HG03354 (cell line): ENCODE data around the gene XXYLT1.
"Not testable (repeated sequence)": the region's sequence is repeated elsewhere in the genome, so short reads cannot be mapped to it uniquely, and the experiment has no call there.

ENCODE experiments used
- ATAC-seq: cut with Tn5 transposase; IDR thresholded peaks from one replicate; pipeline ENCODE4 v1.9.1; 2021; ENCODE audit warnings: mild to moderate bottlenecking; ENCODE audit not compliant: unreplicated experiment, poor library complexity, severe bottlenecking

XXYLT1 gene

DNA sequence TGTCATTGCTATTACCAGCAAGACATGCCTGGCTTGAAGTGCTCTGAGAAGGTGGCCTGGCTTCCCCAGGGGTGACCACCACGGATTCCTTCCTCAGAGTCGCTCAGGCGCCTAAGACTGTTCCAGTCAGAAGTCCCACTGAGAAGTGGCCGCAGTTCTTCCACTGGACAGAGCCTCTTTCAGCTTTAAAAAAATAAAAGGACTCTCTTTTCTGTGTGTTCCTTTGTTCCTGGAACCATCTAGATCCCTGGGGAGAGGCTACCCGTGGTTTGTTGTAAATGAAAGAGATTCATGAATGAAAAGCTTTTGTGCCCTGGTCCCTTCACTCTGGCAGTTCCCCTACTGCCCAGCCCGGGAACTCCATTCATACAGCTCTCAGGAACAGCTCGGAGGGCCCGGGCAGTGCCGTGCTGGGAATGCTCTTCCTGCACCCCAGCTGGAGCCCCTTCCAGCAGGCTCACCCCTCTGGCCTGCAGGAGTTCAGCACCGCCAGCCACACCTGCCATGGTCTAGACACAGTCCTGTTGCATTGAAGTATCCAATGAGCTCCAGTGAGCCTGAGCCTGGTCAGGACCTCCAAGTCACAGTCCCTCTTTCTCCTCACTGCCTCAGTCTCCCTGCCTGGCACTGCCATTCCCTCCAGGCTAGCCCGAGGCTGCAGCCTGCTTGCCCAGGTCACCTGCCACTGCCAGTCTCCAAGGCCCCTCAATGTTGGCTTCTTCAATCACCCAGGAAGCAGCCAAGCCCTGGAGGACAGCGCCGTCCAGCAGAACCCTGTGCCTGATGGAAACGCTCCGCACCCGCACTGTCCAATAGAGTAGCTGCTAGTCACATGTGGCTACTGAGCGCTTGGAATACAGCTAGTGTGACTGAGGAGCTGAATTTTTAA lies 75.4 kb downstream of the XXYLT1 start:
- no peak for ATAC-seq

- no peak for ATAC-seq
These were observed 76.3 kb downstream of the XXYLT1 start for GRCh38 chr3:195194559-195195206.

DNA sequence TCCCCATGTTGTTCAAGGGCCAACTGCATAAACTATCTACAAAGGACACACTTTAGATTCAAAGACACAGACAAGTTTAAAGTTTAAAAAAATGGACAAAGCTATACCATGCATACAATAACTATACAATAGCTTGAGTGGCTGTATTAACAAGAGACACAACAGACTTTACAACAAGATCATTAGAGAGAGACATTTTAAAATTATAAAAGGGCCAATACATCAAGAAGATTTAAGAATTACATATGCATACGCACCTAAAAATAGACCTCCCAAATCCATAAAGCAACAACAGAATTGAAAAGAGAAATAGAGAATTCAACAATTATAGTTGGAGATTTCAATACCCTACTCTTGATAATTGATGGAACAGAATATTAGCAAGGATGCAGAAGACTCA lies 79.4 kb downstream of the XXYLT1 start:
- no peak for ATAC-seq

- no peak for ATAC-seq
These were observed 81.1 kb downstream of the XXYLT1 start for GRCh38 chr3:195189821-195190220.

- ATAC-seq, result no peak
These were observed 82.5 kb downstream of the XXYLT1 start for GRCh38 chr3:195188426-195188927.

DNA sequence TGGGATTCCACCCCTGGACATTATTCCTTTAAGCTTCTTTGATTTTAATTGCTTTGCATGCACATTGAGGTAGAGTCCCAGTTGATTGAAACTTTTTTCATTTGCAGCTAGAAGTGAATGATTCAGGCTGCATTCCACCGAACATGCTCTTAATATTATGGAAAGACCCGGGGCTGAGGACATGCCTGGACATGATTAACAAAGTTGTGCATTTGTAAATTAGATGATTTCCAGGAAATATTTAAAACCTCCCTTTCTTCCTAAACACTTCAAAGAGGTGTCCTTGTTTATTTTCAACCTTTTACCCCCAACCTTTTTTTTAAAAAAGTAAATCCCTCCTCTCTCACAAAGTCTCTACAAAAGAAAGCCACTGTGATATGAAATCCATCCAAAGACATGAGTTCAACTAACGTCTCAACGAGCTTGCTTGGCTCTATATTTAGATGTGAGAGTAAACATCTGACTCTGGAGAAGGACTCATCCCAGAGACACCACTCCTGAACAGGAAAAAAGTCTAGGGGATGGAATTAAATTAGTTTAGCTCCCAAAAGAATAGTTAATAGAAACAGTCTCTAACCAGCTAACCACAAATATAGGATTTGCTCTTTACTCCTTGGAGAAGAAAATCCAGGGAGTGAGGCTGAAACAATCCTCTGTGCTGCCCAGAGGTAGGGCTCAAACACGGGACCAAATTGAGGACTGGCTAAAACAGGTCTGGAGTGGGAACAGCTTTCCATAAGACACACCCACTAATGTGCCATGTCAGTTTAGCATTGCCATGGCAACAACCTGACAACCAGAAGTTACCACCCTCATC lies 83.1 kb downstream of the XXYLT1 start:
- ATAC-seq, result no peak

DNA sequence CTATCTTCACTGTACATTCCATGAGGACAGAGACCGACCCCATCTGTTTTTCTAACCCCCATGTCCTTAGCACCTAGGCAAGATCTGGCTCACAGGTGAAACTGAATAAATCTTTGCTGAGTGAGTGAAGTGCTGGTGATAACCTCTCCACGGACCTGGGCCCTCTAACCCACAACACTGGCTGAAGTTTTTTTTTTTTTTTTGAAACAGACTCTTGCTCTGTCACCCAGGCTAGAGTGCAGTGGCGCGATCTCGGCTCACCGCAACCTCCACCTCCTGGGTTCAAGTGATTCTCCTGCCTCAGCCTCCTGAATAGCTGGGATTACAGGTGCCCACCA lies 84.3 kb downstream of the XXYLT1 start:
- not testable (repeated sequence) for ATAC-seq

DNA sequence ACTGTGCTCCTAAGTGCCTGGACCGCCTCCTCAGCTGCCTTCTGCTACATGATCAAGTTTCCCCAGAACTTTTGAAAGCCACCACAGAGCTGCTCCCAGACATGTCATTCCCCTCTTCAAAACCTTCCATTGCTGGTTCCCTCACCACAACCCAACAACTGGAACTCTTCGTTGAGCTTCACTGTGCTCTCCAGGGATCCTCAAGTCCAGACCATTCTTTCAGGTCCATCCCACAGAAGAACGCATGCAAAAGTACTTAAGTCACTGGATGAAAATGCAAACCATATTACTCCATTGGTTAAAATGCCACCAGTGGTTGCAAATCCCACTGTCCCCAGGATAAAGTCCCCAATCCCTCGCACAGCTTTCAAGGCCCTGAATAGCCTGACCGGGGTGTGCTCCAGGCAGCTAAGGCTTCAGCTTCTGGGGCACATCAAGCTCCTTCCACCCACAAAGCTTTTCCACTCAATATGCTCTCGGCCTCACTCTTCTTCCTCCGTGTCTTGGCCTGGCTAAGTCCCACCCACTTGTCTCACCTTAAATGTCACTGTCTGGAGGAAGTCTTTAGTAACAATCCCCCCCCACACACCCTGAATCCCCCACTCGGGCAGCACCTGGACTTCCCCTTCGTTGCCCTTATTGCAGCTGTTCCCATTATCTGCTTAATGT lies 84.8 kb downstream of the XXYLT1 start:
- no peak for ATAC-seq

DNA sequence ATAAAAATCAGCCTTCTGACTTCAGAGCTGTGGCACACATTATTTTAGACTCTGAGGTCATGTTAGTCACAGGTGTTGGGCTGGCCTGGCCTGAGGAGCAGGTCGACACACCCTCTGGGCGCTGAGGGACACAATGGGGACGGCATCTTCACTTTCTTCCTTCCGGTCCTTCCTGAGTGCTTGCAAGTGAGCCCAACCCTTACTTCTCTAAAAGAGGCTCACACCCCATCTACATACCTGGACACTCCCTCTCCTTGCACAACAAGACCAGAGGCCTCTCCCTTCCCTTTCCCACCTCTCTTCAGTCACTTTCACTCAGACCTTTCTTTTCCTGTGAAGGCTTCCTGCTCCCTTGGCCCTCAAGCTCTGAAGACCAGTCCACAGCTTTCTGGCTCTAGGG lies 85.4 kb downstream of the XXYLT1 start:
- no peak for ATAC-seq

DNA sequence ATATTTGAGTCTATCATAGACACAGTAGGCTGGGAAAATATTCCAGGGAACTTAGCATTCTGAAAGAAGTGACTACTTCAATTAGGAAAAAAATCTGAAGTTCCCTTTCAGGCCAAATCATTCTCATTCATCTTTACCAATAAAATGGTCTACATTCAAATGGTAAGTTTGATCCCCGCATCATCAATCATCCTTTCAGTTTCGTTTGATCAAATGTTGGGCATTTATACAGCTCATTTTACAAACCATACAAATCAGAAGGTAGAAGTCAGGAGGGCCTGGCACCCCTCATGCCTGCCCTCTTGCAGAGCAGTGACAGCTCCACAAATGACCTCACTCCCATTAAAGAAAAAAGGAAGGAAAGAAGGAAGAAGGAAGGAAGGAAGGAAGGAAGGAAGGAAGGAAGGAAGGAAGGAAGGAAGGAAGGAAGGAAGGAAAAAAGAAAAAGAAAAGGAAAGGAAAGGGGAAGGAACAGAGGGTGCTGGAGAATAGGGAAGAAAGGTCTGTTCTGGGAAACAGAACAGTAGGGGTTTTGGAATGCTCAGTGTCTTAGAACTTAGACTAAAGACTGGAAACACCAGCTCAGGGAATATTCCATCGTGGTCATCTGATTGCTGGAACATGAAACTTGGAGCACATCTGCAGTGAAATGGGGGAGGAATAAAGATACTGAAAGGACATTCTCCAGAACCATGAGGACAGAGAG lies 86.1 kb downstream of the XXYLT1 start:
- ATAC-seq, result no peak

DNA sequence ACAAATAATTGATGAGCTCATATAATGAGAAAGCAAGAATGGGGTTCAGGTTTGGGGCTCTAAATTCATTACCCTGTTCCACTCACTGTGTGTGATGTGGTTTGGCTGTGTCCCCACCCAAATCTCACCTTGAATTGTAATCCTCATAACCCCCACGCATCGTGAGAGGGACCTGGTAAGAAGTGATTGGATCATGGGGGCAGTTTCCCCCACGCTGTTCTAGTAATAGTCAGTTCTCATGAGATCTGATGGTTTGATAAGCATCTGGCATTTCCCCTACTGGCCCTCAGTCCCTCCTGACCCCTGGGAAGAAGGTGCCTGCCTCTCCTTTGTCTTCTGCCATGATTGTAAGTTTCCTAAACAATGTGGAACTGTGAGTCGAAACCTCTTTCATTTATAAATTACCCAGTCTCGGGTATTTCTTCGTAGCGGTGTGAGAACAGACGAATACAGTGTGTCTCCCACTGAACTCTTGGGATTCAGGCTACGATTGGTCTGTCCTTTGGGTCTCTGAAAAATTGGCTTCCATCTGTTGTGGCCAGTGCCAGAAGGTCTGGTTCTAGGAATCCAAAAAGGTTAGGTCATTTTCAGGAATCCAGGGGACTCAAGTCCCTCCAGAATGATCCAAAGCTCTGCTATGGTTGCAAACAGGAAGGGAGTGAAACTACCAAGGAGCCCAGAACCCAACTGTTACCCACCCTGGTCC lies 87.7 kb downstream of the XXYLT1 start:
- no peak for ATAC-seq

GRCh38 chr3:195182470-195182795 lies 88.5 kb downstream of the XXYLT1 start:
- no peak for ATAC-seq

DNA sequence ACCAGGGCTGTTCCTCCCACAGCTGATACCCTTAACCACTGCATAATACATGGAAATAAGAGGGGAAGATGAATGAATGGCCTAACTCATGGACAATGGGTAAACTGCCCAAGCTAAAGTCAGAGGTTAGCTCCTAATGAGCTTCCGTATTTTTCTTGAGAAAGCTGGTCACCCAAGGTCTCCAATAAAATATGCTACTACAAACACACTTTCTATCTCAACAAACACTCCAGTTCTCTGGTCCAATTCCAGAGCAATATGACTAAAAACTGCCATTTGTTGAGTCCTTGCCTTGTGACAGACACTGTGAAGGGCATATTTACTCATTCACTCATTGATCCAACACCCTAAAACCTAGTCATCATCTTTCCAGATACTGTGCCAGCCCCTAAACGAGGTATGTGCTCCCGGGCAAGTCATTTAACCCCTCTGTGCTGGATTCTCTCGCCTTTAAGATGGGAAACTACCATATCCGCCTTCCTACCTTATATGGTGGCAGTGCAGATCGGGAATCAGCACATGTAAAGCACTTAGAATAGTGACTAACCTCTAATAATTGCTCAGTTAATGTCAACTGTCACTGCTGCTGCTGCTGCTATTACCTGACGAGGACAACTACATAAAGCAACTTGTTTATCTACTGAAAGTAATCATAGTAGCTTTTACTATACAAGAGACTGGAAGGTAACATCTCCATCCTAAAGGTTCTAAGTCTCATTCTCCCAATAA lies 89.1 kb downstream of the XXYLT1 start:
- no peak for ATAC-seq

DNA sequence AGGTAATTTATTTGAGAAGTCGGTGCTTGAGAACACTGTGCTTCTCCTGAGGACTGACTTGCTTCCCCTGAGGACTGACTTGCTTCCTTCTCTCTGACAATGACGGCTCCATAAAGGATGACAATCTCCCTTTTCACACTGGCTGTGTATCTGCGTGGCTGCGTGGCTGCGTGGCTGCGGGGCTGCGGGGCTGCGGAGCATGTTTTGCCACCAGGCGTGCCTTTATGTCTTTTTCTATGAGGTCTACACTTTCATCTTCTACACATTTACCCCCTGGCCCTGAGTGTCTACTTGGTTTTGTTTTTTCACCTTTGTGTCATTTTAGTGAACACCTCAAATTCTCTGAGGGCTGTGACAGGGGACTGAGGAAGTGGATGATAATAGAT lies 89.9 kb downstream of the XXYLT1 start:
- ATAC-seq, result no peak

GRCh38 chr3:195180490-195181112 lies 90.4 kb downstream of the XXYLT1 start:
- ATAC-seq, result no peak

DNA sequence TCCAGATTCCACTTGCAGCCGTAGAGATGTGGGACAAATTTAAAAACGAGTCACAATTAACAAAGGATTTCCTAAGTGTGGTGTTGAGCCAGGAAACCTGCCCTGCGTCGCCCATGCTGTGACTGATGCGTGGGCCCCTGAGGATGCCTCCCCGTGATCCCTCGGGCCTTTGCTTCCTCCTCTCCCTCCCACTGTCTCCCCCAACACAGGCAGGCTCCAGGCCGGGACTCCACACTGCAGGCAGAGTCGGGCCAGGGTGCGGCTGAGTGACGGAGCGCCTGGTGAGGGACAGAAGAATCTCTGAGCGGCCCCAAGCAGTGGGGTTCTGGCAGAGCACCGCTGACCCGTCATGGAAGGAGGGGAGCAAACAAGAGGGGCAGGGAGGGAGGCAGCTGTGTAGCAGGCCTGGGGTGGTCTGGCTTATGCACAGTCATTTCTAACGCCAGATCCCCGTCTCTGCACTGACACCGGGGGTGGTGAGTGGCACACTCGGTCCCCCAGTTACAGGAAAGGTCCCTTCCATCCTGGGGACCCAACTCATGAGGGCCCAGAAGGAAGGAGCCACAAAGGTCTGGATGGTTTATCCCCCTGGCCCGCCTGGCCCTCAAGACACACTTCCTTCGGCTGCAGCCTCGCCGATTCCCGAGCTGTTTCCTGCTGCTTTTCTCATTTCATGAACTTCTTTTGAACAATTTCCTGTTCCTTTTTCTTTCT lies 91.0 kb downstream of the XXYLT1 start:
- ATAC-seq, result no peak
